NCI-H226 (cell line): ENCODE data around the gene SETD1B.
A peak's percentile ranks its signal among the peaks of the same experiment; 100 is the strongest.

Source experiments
- DNase-seq: peaks from one replicate; pipeline ENCODE4 v3.0.0-alpha.2; 2015

The SETD1B gene

DNA sequence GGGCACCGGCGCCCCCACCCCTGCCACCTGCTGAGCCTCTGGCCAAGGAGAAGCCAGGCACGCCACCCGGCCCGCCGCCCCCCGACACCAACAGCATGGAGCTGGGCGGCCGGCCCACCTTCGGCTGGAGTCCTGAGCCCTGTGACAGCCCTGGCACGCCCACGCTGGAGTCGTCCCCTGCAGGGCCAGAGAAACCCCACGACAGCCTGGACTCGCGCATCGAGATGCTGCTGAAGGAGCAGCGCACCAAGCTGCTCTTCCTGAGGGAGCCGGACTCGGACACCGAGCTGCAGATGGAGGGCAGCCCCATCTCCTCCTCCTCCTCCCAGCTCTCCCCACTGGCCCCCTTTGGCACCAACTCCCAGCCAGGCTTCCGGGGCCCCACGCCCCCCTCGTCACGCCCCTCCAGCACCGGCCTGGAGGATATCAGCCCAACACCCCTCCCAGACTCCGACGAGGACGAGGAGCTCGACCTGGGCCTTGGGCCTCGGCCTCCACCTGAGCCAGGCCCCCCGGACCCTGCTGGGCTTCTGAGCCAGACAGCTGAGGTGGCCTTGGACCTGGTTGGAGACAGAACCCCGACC, 6.5 kb downstream of the SETD1B start:
- DNase-seq = no peak

DNA sequence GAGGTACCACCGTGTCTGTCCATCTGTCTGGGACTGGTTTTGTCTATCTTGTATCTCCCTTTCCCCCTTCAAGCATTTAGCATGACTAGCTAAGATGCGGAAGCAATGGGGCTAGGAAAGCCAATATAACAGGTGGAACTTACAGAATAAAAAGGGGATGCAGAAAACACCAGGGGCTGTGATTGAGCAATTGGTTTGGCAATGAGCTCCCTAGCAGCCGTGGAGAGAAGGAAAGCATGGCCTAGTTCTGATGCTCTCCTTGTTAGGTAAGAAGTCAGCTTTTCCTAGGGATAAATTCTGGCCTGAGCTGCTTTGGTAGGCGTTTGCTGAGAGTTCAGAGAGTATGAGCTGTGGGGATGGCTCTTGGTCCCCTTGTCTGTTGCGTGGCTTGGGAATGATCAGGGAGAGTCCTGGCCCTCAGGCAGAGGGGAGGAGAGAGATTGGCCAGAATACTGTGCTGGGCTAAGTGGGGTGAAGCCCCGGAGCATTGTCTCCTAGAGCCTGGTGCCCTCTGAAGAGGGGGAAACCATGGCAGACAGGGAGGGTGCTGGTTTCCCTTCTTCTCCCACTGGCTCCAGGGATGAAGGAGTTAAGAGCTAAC, 7.1 kb downstream of the SETD1B start:
- no peak for DNase-seq

DNA sequence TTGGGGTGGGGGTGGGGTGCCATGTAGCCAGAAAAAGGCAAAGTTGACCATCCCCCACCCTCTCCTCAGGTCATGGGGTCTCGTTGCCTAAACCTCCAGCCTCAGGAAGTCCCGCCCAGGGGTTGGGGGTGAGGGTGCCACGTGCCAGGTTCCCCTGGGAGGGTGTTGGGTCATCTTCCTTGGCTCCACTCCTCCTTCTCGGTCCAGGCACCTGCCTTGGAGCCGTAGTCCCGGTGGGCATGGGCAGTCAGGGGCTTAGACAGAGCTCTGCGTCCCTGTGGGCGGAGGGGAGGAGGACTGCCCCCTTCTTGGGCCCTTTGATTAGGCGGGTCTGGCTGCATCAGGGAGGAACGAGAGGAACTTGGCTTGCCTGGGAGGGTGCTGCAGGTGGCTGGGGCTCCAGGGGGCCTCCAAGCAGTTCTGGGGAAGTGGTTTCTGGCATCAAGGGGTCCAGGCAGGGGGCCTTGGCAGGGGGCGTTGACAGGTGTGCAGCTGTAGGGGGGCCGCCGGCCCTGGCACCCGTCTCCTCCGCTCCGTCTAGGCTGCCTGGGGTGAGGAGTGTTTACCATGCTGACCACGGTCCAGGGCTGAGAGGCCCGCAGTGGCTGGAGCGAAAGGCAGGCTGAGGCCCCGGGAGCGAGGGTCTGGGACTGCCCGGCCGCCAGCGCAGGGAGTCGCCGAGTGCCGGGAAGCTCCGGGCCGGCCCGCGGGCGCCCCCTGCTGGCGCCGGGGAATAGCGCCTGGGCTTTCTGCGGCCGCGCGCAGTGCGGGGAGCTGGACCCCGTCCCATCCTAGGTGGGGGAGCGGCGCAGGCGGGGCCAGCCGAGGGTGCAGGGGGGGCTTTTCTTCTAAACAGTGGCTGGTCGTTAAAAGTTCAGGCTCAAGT, 7.9 kb downstream of the SETD1B start:
- peak; percentile 33 for DNase-seq

DNA sequence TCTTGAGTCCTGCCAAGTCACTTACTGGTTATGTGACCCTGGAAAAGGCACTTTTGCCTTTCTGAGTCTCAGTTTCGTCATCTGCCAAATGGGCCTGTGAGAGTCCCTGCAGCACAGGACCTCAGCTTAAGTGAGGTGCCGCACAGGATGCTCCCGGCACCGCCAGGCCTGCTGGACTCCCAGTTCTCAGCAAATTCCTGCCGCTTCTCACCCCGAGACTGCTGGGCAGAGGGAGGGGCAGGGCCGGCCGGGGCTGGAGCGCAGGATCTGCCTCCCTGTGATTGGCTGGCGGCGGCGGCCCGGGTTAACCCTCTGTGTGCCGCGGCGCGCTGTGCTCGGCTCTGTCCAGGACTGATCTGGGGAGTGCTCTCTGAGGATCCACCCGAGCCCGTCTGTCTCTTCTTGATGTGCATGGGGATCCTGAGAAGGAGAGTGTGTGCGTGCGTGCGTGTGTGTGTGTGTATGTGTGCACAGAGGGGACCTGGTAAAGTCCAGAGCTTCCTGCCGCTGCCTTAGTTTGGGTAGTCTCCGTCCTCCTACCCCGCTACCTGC, 8.6 kb downstream of the SETD1B start:
- peak; percentile 79 for DNase-seq

DNA sequence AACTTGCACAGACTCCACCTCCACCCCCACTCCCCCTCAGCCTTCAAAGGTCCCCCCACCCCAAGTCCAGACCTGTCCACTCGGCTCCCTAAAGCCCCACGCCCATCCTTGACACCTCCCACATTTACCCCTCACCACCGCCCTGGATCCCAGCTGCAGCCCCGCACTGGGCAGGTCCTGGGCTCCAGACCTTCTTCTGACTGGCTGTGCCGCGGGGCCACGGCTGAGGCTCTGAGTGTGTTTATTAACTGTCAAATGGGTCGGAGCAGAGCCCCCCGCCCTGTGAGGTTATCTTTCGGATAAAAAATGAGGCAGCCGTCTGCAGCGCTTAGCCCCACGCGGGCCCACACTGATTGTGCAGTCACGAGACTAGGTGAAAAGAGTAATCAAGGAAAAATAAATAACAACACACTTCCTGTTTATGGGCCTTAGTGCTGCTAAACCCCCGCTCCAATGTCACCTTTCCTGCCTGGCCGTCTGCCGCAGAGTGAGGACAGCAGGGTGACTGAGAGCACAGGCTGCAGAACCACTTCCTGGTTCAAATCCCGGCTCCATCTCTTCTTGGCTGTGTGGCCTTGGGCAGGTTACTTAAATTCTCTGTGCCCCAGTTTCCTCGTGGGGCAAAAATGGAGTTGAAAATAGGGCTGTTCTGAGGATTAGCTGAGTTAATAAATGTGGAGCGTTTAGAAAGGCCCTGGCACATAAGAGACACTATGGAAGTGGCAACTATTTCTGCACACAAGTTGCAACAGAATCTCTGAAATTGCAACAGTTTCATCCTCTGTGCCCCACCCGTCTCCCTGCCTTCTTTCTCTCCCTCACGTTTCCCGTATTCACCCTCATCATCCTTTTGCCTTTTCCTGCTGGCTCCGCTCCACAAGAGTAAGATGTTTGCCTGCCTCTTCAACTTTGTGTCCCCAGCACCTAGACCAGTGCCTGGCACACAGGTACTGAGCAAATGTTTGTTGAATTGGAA, 9.4 kb downstream of the SETD1B start:
- no peak for DNase-seq

DNA sequence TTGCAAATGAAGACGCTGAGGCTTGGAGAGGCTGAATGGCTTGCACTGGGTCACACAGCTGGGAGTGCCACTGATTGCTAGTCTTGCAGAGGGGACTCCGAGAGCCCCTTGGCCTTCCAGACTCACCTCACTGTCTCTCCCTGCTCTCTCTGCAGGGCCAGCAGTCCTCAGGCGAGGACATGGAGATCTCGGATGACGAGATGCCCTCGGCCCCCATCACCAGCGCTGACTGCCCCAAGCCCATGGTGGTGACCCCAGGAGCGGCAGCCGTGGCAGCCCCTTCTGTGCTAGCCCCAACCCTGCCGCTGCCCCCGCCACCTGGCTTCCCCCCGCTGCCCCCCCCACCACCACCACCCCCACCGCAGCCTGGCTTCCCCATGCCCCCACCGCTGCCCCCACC, 10.1 kb downstream of the SETD1B start:
- no peak for DNase-seq

DNA sequence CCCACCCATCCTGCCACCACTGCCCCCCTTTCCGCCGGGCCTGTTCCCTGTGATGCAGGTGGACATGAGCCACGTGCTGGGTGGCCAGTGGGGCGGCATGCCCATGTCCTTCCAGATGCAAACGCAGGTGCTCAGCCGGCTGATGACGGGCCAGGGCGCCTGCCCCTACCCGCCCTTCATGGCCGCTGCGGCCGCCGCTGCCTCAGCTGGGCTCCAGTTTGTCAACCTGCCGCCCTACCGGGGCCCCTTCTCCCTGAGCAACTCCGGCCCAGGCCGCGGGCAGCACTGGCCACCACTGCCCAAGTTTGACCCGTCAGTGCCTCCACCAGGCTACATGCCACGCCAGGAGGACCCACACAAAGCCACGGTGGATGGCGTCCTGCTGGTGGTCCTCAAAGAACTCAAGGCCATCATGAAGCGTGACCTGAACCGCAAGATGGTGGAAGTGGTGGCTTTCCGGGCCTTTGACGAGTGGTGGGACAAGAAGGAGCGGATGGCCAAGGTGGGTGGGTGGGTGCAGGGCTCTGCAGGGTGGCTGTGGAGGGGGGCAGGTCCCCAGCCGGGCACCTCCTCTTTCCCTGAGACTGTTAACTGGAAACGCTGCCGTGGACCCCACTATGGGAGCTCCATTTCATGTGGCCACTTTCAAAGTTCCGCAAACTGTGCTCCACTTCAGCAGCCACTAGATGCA, 10.8 kb downstream of the SETD1B start:
- no peak for DNase-seq

DNA sequence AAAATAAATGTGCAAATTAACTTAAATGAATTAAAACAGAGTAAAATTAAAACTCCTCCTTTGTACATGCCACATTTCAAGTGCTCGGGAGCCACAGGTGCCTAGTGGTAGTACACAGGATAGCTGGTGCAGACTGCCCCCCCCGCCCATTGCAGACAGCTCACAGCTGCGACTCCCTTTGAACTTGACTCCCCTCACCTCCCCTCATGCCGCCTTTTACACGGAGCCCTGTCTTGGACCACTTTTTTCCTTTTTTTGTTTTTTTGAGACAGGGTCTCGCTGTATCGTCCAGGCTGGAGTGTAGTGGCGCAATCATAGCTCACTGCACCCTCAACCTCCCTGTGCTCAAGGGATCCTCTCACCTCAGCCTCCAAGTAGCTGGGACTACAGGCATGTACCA, 11.5 kb downstream of the SETD1B start:
- no peak for DNase-seq

DNA sequence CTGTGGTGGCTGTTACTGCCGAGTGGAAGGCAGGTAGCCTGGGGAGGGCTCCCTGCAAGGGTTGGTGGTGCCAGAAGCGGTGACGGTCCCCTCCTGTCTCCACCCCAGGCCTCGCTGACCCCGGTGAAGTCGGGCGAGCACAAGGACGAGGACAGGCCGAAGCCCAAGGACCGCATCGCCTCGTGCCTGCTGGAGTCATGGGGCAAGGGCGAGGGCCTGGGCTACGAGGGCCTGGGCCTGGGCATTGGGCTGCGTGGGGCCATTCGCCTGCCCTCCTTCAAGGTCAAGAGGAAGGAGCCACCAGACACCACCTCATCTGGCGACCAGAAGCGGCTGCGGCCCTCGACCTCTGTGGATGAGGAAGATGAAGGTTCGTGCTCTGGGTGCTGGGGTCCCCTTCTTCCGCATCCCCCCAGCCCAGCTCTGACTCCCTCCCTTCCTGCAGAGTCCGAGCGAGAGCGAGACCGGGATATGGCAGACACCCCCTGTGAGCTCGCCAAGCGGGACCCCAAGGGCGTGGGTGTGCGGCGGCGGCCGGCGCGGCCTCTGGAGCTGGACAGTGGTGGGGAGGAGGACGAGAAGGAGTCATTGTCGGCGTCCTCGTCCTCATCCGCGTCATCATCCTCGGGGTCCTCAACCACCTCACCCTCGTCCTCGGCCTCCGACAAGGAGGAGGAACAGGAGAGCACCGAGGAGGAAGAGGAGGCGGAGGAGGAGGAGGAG, 13.3 kb downstream of the SETD1B start:
- DNase-seq = no peak

DNA sequence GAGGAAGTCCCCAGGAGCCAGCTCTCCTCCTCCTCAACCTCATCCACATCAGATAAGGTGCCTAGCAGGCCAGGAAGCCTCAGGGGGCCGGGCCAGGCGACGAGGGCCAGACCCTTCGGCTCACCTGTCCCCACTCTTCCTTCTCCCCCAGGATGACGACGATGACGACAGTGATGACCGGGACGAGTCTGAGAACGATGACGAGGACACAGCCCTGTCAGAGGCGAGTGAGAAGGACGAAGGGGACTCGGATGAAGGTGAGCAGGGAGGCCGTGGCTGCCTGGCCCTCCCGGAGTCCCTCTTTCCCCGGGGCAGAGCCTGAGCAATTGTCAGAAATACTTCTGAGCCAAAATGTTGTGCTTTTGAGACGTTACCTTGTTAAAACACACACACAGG, 13.8 kb downstream of the SETD1B start:
- no peak for DNase-seq

DNA sequence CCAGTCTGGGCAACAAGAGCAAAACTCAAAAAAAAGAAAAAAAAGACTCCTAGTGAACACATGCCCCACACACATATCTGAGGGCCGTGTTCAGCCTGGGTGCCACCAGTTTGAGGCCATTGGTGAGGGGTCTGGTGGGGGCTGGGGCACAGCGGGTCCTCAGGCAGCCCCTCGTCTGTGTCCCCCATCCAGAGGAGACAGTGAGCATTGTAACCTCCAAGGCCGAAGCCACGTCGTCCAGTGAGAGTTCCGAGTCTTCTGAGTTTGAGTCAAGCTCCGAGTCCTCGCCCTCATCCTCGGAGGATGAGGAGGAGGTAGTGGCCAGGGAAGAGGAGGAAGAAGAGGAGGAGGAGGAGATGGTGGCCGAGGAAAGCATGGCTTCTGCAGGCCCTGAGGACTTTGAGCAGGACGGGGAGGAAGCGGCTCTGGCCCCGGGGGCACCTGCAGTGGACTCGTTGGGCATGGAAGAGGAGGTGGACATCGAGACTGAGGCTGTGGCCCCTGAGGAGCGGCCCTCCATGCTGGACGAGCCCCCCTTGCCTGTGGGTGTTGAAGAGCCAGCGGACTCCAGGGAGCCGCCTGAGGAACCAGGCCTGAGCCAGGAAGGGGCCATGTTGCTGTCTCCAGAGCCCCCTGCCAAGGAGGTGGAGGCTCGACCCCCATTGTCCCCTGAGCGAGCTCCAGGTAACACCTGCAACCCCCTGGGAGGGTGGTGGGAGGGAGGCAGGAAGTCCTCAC, 15.6 kb downstream of the SETD1B start:
- no peak for DNase-seq

DNA sequence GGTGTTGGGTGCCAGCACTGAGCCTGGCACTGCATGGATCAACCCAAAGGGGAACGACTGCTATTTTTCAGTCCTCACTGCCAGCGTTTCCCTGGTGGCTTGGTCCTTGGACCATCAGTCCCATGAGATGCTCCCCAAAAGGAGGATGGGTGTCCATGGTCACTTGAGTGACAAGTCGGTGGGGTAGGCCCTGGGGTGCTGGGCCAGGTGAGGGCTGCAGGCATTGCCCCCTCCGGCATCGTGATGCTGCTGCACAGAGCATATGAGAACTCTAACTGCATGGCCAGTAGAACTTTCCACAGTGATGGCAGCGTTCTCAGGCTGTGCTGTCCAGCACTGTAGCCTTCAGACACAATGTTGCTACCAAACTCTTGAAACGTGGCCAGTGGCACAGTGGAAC, 16.2 kb downstream of the SETD1B start:
- DNase-seq = no peak

DNA sequence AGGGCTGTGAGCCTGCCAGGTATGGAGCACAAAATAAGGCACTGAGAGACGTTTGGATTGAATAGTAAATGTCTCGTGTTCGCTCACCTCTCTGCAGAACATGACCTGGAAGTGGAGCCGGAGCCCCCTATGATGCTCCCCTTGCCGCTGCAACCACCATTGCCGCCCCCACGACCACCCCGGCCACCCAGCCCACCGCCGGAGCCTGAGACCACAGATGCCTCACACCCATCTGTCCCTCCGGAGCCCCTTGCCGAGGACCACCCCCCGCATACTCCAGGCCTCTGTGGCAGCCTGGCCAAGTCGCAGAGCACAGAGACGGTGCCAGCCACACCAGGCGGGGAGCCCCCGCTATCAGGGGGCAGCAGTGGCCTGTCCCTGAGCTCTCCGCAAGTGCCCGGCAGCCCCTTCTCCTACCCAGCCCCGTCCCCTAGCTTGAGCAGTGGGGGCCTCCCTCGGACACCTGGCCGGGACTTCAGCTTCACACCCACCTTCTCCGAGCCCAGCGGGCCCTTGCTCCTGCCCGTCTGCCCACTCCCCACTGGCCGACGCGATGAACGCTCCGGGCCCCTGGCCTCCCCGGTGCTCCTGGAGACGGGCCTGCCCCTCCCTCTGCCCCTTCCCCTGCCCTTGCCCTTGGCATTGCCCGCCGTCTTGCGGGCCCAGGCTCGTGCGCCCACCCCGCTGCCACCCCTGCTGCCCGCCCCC, 18.7 kb downstream of the SETD1B start:
- DNase-seq = no peak

DNA sequence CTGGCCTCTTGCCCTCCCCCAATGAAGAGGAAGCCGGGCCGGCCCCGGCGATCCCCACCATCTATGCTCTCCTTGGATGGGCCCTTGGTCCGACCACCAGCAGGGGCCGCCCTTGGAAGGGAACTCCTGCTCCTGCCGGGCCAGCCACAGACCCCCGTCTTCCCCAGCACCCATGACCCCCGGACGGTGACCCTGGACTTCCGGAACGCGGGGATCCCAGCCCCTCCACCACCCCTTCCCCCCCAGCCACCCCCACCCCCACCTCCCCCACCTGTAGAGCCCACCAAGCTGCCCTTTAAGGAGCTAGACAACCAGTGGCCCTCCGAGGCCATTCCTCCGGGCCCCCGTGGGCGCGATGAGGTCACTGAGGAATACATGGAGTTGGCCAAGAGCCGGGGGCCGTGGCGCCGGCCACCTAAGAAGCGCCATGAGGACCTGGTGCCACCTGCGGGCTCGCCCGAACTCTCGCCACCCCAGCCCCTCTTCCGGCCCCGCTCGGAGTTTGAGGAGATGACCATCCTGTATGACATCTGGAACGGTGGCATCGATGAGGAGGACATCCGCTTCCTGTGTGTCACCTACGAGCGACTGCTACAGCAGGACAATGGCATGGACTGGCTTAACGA, 19.4 kb downstream of the SETD1B start:
- no peak for DNase-seq

DNA sequence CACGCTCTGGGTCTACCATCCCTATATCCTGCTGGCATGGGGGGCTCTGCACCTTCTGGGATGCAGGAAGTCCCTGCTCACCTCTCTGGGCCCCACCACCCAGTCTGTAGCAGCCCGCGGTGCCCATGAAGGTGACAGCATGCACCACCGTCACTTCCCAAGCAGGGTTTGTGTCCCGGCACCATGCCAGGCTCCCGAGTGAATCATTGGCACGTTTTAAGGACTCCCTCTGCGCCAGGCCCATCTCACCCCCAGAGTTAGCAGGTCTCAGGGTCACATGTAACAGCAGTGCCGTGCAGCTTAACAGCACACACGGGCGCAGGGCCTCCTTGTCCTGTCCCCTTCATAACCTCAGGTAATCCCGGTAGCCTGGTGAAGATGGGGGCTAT, 19.9 kb downstream of the SETD1B start:
- DNase-seq = no peak

DNA sequence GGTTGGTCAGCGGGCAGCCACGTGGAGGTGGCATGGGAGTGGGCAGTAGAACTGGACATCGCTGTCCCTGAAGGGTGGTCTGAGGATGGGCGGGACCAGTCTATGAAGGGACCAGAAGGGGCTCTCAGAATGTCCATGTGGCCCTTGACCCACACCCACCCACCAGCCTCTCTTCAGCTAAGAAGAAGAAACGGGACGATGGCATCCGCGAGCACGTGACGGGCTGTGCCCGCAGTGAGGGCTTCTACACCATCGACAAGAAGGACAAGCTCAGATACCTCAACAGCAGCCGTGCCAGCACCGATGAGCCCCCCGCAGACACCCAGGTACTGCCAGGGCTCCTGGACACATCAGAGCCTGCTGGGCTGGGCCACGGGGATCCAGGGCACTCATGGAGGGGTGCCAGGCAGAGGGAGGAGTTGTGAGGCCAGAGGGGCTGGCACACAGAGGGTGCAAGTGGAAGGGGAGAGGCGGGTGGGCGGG, 21.3 kb downstream of the SETD1B start:
- DNase-seq = no peak

DNA sequence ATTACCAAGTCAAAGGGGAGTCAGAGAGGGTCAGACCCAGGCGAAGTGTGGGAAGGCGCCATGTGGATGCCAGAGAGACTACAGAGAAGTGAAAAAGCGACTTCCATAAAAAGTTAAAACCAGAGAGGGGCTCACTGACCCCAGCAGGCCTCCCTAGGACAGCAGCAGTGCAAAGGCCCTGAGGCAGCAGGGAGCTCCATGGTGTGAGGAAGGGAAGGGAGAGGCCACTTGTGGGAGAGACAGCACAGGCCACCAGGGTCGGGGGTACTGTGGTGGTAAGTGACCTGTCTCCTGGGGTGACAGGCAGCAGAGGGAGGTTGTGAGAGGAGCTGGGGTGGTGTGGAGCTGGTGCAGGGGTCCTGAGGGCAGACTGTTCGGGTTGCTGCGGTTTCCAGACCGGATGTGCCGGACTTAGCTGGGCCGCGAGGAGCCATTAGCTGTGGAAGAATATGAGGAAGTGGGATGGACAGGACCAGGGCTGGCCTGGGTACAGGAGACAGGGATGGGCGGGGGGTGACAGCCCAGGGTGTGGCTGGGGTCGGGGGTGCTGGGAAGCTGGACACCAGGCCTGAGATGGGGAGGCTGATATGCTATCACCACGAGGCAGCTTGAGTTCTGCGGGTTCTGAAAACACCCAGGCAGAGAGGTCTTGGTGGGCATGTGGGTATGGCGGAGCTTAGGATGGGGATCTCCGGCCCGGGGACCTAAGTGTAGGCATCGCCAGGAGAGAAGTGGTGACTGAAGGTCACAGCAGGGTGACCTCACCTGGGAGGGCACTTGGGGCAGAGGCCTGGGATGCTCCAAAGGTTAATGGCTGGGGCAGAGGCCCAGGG, 22.7 kb downstream of the SETD1B start:
- no peak for DNase-seq

DNA sequence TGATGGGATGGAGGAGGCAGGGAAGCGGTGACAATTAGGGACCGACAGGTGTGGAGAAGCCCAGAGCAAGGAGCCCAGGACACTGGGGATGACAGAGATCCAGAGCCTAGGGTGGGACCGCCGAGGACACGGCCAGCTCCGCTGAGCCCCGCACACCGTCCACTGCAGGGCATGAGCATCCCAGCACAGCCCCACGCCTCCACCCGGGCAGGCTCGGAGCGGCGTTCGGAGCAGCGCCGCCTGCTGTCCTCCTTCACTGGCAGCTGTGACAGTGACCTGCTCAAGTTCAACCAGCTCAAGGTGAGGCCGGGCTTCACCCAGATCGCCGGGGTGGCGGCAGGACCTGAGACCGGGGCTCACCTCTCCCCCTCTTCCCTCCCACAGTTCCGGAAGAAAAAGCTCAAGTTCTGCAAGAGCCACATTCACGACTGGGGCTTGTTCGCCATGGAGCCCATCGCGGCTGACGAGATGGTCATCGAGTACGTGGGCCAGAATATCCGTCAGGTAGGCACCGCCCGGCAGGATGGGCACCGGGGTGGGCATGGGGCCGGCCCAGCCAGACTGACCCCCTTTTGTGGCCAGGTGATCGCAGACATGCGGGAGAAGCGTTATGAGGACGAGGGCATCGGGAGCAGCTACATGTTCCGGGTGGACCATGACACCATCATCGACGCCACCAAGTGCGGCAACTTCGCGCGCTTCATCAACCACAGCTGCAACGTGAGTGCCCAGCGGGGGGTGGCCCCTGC, 23.7 kb downstream of the SETD1B start:
- no peak for DNase-seq
